Left lung (tissue), 10 donors: ENCODE results near the gene CCDC91. TPM values are rescaled to one million over a fixed set of nuclear protein-coding genes. Genes with fewer than 3 reads are reported as not detected.
"Not testable (repeated sequence)": the region's sequence is repeated elsewhere in the genome, so short reads cannot be mapped to it uniquely, and the experiment has no call there.

Experiments
- ATAC-seq: fragments of 200-7000 bp; cut with Tn5 transposase; one replicate; pipeline ENCODE4 v1.9.1; 2020; ENCODE audit warnings: moderate library complexity
- DNase-seq, 4 donors: peaks; one replicate each; pipeline ENCODE4 v3.0.0-alpha.2; 2013 to 2020
- H3K27ac ChIP-seq, 2 donors: fragments of 200-600 bp; sonication (generic) in 1 of 2; one replicate each; pipeline versions ENCODE4 v1.5.0 to v1.8.0; 2020 to 2021
- H3K27me3 ChIP-seq, 2 donors: fragments of 200-600 bp; sonication (generic) in 1 of 2; one replicate each; pipeline versions ENCODE4 v1.5.0 to v1.8.0; 2020 to 2021
- H3K36me3 ChIP-seq, 2 donors: fragments of 200-600 bp; sonication (generic) in 1 of 2; one replicate each; pipeline versions ENCODE4 v1.5.0 to v1.8.0; 2020 to 2021
- H3K4me1 ChIP-seq, 2 donors: fragments of 200-600 bp; one replicate each; pipeline ENCODE4 v1.8.0; 2021
- H3K4me3 ChIP-seq, 2 donors: fragments of 200-600 bp; sonication (generic) in 1 of 2; one replicate each; pipeline versions ENCODE4 v1.5.0 to v1.8.0; 2020 to 2021; ENCODE audit warnings: mild to moderate bottlenecking in 1 of 2
- H3K9me3 ChIP-seq, 2 donors: fragments of 200-600 bp; sonication (generic) in 1 of 2; one replicate each; pipeline versions ENCODE4 v1.5.0 to v1.8.0; 2020 to 2021
- CTCF ChIP-seq, 2 donors: fragments of 200-600 bp; sonication (generic) in 1 of 2; IDR thresholded peaks; one replicate each; pipeline versions ENCODE4 v1.5.0 to v1.8.0; 2021; ENCODE audit warnings: antibody characterized with exemption in 2 of 2
- intact Hi-C, 2 donors: fragments of 100-400 bp; cut with DNase I; formaldehyde crosslinking; loops; one replicate each; pipeline versions ENCODE4 v1.11.2 to v1.14.2; 2022
- polyA plus RNA-seq, 6 donors: library from polyadenylated mRNA; unstranded; fragments of 120-200 nt; gene quantifications; one replicate each; pipeline ENCODE4 v1.2.1, GENCODE V29; 2013; ENCODE audit not compliant: insufficient read length in 6 of 6
- total RNA-seq, 2 donors: library from RNA; stranded (reverse); fragmentation: NEBNext Ultra II Directional; extraction: Animal tissue kit (Norgen Biotek cat#: 25700); gene quantifications; one replicate each; pipeline ENCODE4 v1.2.1, GENCODE V29; 2021
- donor health status: DM: no; HTN: yes; CAD: no.
- donor health status: DM: no; HTN: no; CAD: no.

CCDC91 gene
- total and polyA plus RNA-seq, 8 donors, result 18.5 to 30.0 (median 26.2) TPM

DNA sequence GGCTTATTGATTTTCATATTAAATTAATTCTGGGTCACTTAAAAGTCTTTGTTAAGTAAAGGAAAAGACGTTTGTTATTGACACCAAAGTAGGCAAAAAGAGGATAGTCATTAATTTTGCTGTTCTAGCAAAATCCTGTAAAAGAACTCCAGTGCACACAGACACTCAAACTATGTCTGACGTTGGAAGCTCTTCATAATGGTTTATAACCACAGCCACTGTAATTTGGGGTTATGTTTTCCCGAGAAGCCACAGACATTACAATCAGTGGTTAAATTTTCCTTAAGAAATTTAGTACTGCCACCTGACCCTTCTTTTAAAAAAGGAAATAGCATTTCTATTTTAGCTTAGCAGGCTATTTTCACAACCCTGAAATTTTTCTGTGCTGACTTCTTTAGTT, 267.5 kb downstream of the CCDC91 start:
- intact Hi-C loops, result no loop called here
- H3K27me3 ChIP-seq, result no peaks in the 10 kb centered on the region
- H3K4me3 ChIP-seq, result no peak overlapping the region
- no peak for DNase-seq
- no peaks in the 10 kb centered on the region for H3K4me1 ChIP-seq
- H3K36me3 ChIP-seq, result no peaks in the 10 kb centered on the region
- H3K27ac ChIP-seq, result no peak overlapping the region
- no peaks in the 10 kb centered on the region for H3K9me3 ChIP-seq
- no peak for TF ChIP-seq CTCF (IDR thresholded peaks at IDR 0.05)
- no peak for ATAC-seq

DNA sequence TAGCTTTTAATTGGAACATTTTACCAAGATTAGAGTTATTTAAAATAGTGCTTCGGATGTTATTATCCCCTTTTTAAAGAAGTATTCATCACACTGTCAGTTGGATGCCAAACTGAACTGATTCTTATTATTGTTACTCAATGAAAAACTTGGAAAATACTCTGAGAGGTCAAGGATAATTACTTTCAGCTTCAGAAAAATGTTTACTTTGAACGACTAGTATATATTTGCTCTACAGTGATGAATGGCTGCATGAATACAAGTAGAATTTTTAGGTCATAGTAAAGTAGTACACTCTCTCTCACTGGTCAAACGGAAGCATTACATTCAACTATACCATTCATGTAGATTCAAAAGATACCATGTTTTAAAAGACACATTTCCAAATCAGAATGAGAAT, 269.2 kb downstream of the CCDC91 start:
- intact Hi-C loops, result no loop called here
- no peak for TF ChIP-seq CTCF (IDR thresholded peaks at IDR 0.05)
- Histone ChIP-seq H3K36me3 (no peaks in the 10 kb centered on the region), H3K27ac (no peak overlapping the region), H3K27me3 (no peaks in the 10 kb centered on the region), H3K9me3 (no peaks in the 10 kb centered on the region), H3K4me1 (no peaks in the 10 kb centered on the region), H3K4me3 (no peak overlapping the region)
- no peak for DNase-seq
- no peak for ATAC-seq

DNA sequence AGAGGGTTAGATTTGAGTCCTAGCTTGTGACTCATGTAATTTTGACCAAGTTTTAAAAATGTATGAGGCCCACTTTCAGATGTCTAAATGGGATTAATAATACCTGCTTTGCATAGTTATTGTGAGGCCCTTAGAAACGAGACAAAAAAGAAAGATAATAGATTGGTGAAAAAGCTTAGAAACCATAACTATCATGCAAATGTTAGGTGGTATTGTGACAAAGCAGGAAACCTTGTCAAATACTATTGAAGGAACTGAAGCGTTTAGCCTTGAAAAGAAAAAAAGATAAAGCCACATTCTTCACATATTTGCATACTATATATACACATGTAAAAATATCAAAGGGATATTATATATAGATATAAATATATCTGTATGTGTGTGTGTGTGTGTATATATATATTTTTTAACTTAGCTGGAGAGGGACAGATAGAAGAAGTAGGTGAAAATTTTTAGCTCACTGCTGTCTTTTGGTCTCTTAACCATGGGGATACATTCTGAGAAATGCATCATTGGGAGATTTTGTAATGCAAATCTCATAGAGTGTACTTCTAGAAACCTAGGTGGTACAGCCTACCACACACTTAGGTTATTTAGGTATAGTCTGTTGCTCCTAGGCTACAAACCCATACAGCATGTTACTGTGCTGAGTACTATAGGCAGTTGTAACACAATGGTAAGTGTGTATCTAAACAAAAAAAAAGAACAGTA, 270.3 kb downstream of the CCDC91 start:
- DNase-seq (no peak), ATAC-seq (no peak)
- TF ChIP-seq CTCF (IDR thresholded peaks at IDR 0.05), result no peak

DNA sequence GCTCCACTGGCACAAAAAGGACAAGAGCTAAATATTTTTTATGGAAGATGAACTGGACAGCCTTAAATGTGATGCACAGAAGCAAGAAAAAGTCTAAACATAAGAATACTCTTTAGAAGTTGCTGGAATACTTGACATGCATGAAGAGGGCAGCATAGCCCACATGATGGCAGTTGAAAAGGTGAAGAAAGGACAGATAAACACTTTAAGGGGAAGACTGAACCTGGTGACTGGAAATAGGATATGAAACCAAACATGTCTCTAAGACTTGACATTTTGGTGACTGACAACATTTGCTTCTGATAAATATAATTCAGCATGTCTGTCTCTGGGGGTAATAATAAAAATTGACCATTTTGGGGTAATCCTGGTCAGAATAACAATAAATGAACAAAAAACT, 273.1 kb downstream of the CCDC91 start:
- no peak for DNase-seq
- no peak for TF ChIP-seq CTCF (IDR thresholded peaks at IDR 0.05)
- ATAC-seq, result no peak
- H3K4me1 ChIP-seq, result no peaks in the 10 kb centered on the region
- intact Hi-C loops, result no loop called here
- no peak overlapping the region for H3K27ac ChIP-seq
- H3K27me3 ChIP-seq, result no peaks in the 10 kb centered on the region
- no peaks in the 10 kb centered on the region for H3K36me3 ChIP-seq
- no peak overlapping the region for H3K4me3 ChIP-seq
- no peaks in the 10 kb centered on the region for H3K9me3 ChIP-seq

More for the DNA sequence above, 270.3 kb downstream of the CCDC91 start:
- H3K4me1 ChIP-seq, result no peaks in the 10 kb centered on the region
- no peak overlapping the region for H3K27ac ChIP-seq
- no peak overlapping the region for H3K4me3 ChIP-seq
- intact Hi-C loops, result no loop called here
- no peaks in the 10 kb centered on the region for H3K27me3 ChIP-seq
- no peaks in the 10 kb centered on the region for H3K9me3 ChIP-seq
- no peaks in the 10 kb centered on the region for H3K36me3 ChIP-seq

- H3K4me3 ChIP-seq, H3K27ac ChIP-seq, H3K4me1 ChIP-seq, H3K9me3 ChIP-seq, ATAC-seq, H3K27me3 ChIP-seq, H3K36me3 ChIP-seq, intact Hi-C loops: not testable (repeated sequence)
- peak in 1 of 4 donors; percentile 28 for DNase-seq
Observed at GRCh38 chr12:28471762-28472161, 281.5 kb downstream of the CCDC91 start.

DNA sequence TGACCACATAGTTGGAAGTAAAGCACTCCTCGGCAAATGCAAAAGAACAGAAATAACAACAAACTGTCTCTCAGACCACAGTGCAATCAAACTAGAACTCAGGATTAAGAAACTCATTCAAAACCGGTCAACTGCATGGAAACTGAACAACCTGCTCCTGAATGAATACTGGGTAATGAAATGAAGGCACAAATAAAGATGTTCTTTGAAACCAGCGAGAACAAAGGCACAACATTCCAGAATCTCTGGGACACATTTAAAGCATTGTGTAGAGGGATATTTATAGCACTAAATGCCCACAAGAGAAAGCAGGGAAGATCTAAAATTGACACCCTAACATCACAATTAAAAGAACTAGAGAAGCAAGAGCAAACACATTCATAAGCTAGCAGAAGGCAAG, 285.9 kb downstream of the CCDC91 start:
- H3K36me3 ChIP-seq, intact Hi-C loops, ATAC-seq, H3K9me3 ChIP-seq, H3K27ac ChIP-seq, H3K4me3 ChIP-seq, H3K4me1 ChIP-seq, DNase-seq, H3K27me3 ChIP-seq: not testable (repeated sequence)

DNA sequence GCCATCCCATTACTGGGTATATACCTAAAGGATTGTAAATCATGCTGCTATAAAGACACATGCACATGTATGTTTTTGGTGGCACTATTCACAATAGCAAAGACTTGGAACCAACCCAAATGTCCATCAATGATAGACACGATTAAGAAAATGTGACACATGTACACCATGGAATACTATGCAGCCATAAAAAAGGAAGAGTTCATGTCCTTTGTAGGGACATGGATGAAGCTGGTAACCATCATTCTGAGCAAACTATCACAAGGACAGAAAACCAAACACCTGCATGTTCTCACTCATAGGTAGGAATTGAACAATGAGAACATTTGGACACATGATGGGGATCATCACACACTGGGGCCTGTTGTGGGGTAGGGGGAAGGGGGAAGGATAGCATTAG, 288.8 kb downstream of the CCDC91 start:
- H3K36me3 ChIP-seq, intact Hi-C loops, DNase-seq, H3K4me1 ChIP-seq, ATAC-seq, H3K4me3 ChIP-seq, H3K9me3 ChIP-seq, H3K27ac ChIP-seq, H3K27me3 ChIP-seq: not testable (repeated sequence)
